NB4 (cell line): ENCODE results near the gene PLK2.

Experiments
- DNase-seq: peaks from one replicate; pipeline ENCODE4 v3.0.0; 2010; ENCODE audit warnings: low read depth
- H3K4me3 ChIP-seq: one replicate; pipeline ENCODE4 v1.5.1; 2011; ENCODE audit warnings: mild to moderate bottlenecking, low read depth, low read length, moderate library complexity
- CTCF ChIP-seq: IDR thresholded peaks from one replicate; pipeline ENCODE4 v1.5.1; 2012; ENCODE audit warnings: low read depth, low read length
- MAX ChIP-seq: IDR thresholded peaks from 2 replicates; pipeline ENCODE4 v1.6.1; 2011; ENCODE audit warnings: low read depth, low read length
- MYC ChIP-seq: IDR thresholded peaks from 2 replicates; pipeline ENCODE4 v1.6.1; 2011; ENCODE audit warnings: low read depth, low read length
- POLR2A ChIP-seq: IDR thresholded peaks from 2 replicates; pipeline ENCODE4 v1.6.1; 2011; ENCODE audit warnings: mild to moderate bottlenecking; ENCODE audit not compliant: insufficient read length; ENCODE audit errors: extremely low read depth

PLK2 gene

GRCh38 chr5:58446024-58446423, 13.9 kb downstream of the PLK2 start:
- DNase-seq, result no peak
- no peak for TF ChIP-seq CTCF
- H3K4me3 ChIP-seq, result no peak overlapping the region

GRCh38 chr5:58444805-58445204, 15.1 kb downstream of the PLK2 start:
- TF ChIP-seq CTCF (no peak), MYC (no peak), MAX (no peak), POLR2A (no peak)
- H3K4me3 ChIP-seq, result no peak overlapping the region
- DNase-seq, result no peak

DNA sequence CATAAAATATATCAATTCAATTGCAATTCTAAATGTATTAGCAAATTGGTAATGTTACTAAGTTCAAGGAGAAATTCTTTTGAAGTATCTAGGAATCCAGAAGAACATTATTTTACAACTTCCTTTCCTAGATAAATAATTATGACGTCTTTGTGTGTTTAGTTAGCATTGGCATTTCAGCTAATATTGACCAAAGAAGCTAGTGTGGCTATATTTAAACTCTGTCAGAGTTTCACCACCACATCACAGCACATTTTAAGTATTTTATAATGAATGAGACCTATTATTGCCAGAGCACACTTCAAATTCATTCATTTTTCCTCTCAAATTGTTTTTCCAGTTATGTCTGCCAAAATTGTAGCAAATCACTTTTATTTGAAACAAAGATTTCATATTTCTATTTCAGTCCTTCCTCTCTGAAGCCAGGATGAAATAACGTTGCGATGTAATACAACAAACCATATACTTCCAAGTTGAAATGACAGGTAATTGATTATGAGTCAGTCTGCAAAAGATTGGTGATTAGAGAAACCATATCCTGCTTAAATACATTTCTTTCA, 18.9 kb downstream of the PLK2 start:
- TF ChIP-seq POLR2A (no peak), MAX (no peak), MYC (no peak), CTCF (no peak)
- no peak overlapping the region for H3K4me3 ChIP-seq
- DNase-seq, result no peak

DNA sequence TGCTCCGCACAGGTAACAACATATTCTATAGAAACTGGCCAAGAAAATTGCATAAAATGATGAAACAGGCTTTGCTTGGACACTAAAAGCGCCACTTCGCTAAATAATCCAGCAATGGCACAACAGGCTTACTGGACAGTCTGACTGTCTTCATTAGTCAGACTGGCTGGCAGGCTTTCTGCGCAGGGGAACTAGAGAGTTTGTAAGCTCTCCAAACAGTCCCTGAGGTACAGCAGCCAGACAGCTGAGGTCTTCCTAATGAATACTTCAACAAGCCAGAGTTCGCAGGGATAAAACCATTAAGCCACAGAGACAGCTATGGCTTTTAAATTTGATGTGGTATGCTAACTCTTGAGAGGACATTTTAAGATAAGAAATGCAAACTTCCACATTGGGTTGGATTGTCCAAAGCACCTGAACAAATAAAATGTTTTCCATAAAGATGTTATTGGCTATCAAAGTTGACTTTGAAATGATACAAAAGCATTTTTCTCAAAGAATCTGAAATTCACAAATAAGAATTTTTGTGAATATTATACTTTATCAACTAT, 20.7 kb downstream of the PLK2 start:
- no peak overlapping the region for H3K4me3 ChIP-seq
- TF ChIP-seq MYC (no peak), CTCF (no peak), MAX (no peak), POLR2A (no peak)
- DNase-seq, result no peak

- TF ChIP-seq MAX, result no peak
- no peak for TF ChIP-seq POLR2A
- TF ChIP-seq CTCF, result no peak
- TF ChIP-seq MYC, result no peak
- DNase-seq, result no peak
- H3K4me3 ChIP-seq, result no peak overlapping the region
Observed at GRCh38 chr5:58437661-58438060, 22.2 kb downstream of the PLK2 start.

DNA sequence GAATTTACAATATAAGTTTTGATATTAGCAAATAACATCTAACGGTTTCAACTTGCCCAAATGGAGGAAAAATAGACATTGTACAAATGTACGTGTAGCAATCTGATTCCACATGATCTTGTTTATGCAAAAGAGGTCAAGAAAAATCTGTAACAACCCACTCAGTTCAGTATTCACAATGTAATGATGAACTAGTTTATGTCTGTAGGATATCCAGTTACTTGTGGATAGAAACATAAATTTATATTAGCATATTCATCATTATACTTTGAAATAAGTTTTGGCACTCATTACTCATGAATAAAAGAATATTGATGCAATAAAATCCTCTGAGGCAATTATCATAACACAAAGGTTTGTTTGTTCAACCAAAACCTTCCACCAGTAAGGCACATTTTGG, 28.1 kb downstream of the PLK2 start:
- DNase-seq, result no peak
- no peak overlapping the region for H3K4me3 ChIP-seq
- TF ChIP-seq CTCF, result no peak
- TF ChIP-seq MAX, result no peak
- no peak for TF ChIP-seq MYC
- no peak for TF ChIP-seq POLR2A
